CD4-positive, CD25-positive, alpha-beta regulatory T cell (primary cell): ENCODE data around the gene DYSF. TPM values are rescaled to one million over a fixed set of nuclear protein-coding genes. Genes with fewer than 3 reads are reported as not detected.
A peak's percentile ranks its signal among the peaks of the same experiment; 100 is the strongest.

ENCODE experiments used
- ATAC-seq, 2 donors: fragments of 150-1000 bp; cut with Tn5 transposase; one replicate each; pipeline ENCODE4 v1.10.0; 2021; ENCODE audit warnings: low read depth in 2 of 2, moderate number of reproducible peaks in 2 of 2, moderate library complexity in 1 of 2
- DNase-seq, 3 donors: peaks; one replicate each; pipeline versions ENCODE4 v3.0.0 to v3.0.0-alpha.2; 2012 to 2022; ENCODE audit warnings: mixed read lengths in 1 of 3
- H3K27ac ChIP-seq: one replicate; pipeline ENCODE4 v1.7.0; 2013; ENCODE audit warnings: mild to moderate bottlenecking, low read length; ENCODE audit not compliant: insufficient read depth, poor library complexity, severe bottlenecking
- H3K27me3 ChIP-seq: one replicate; pipeline ENCODE4 v1.7.0; 2013; ENCODE audit warnings: low read length; ENCODE audit not compliant: control insufficient read depth, insufficient read depth
- H3K36me3 ChIP-seq: one replicate; pipeline ENCODE4 v1.7.0; 2013; ENCODE audit warnings: mild to moderate bottlenecking, low read length, moderate library complexity; ENCODE audit not compliant: control insufficient read depth, insufficient read depth
- H3K4me1 ChIP-seq: 2 replicates; pipeline ENCODE4 v1.7.0; 2013; ENCODE audit warnings: mild to moderate bottlenecking, low read length; ENCODE audit not compliant: insufficient read depth, control insufficient read depth, poor library complexity, severe bottlenecking
- H3K4me3 ChIP-seq: one replicate; pipeline ENCODE4 v1.7.0; 2013; ENCODE audit warnings: low read depth, mild to moderate bottlenecking, low read length, moderate library complexity
- H3K9me3 ChIP-seq, 2 experiments: 1 replicate in 1 of 2; 2 replicates in 1 of 2; pipeline ENCODE4 v1.7.0; 2013; ENCODE audit warnings: low read length in 2 of 2, mild to moderate bottlenecking in 1 of 2, moderate library complexity in 1 of 2; ENCODE audit not compliant: control insufficient read depth in 2 of 2
- H3K27ac Mint-ChIP-seq, 3 donors: one replicate each; pipeline ENCODE4 v1.8.0; 2020 to 2022; ENCODE audit warnings: mild to moderate bottlenecking in 3 of 3, mixed read lengths in 3 of 3, moderate library complexity in 2 of 3
- H3K27me3 Mint-ChIP-seq: one replicate; pipeline ENCODE4 v1.8.0; 2022; ENCODE audit warnings: mild to moderate bottlenecking, mixed read lengths
- H3K36me3 Mint-ChIP-seq: one replicate; pipeline ENCODE4 v1.8.0; 2020; ENCODE audit warnings: mixed read lengths
- H3K4me1 Mint-ChIP-seq, 4 donors: one replicate each; pipeline ENCODE4 v1.8.0; 2020 to 2022; ENCODE audit warnings: mixed read lengths in 4 of 4, mild to moderate bottlenecking in 1 of 4
- H3K4me3 Mint-ChIP-seq, 4 donors: one replicate each; pipeline ENCODE4 v1.8.0; 2020 to 2022; ENCODE audit warnings: mild to moderate bottlenecking in 4 of 4, mixed read lengths in 4 of 4, moderate library complexity in 3 of 4
- H3K9me3 Mint-ChIP-seq, 7 donors: one replicate each; pipeline ENCODE4 v1.8.0; 2020 to 2022; ENCODE audit warnings: mixed read lengths in 7 of 7, mild to moderate bottlenecking in 3 of 7, moderate library complexity in 2 of 7
- polyA plus RNA-seq, 4 donors: library from polyadenylated mRNA; unstranded; fragments of 300-500 nt; fragmentation: Illumina TruSeq; gene quantifications; one replicate each; pipeline ENCODE4 v1.2.3, GENCODE V29; 2021
- total RNA-seq: library from RNA; stranded (reverse); gene quantifications from one replicate; pipeline ENCODE4 v1.2.3, GENCODE V29; 2022

DYSF gene
- total and polyA plus RNA-seq, 5 donors from 2014 or later: 0.10 to 0.13 TPM; not detected in 3

- no peak overlapping the region for H3K27ac Mint-ChIP-seq
- no peaks in the 10 kb centered on the region for H3K4me1 ChIP-seq
- DNase-seq (no peak), ATAC-seq (no peak)
- H3K36me3 Mint-ChIP-seq: no peaks in the 10 kb centered on the region
- H3K4me1 Mint-ChIP-seq: peaks cover 0 to under 1% (median 0%) of the 10 kb centered on the region in 4 donors
- peaks cover 0 to 2% (median 0%) of the 10 kb centered on the region in 7 donors for H3K9me3 Mint-ChIP-seq
- H3K36me3 ChIP-seq: no peaks in the 10 kb centered on the region
- peaks cover 7% of the 10 kb centered on the region for H3K27me3 Mint-ChIP-seq
- H3K9me3 ChIP-seq: no peaks in the 10 kb centered on the region
- H3K27me3 ChIP-seq: no peaks in the 10 kb centered on the region
- H3K4me3 Mint-ChIP-seq: no peak overlapping the region
- no peak overlapping the region for H3K27ac ChIP-seq
- H3K4me3 ChIP-seq: no peak overlapping the region
Observed at GRCh38 chr2:71614976-71615766, 161.8 kb downstream of the DYSF start.

- H3K4me3 Mint-ChIP-seq: no peak overlapping the region
- Histone ChIP-seq H3K9me3 (no peaks in the 10 kb centered on the region), H3K36me3 (no peaks in the 10 kb centered on the region), H3K27ac (no peak overlapping the region), H3K4me1 (no peaks in the 10 kb centered on the region), H3K27me3 (no peaks in the 10 kb centered on the region), H3K4me3 (no peak overlapping the region)
- no peaks in the 10 kb centered on the region for H3K36me3 Mint-ChIP-seq
- DNase-seq: no peak
- peaks cover 7% of the 10 kb centered on the region for H3K27me3 Mint-ChIP-seq
- ATAC-seq: no peak
- peaks cover 0 to 2% (median 0%) of the 10 kb centered on the region in 7 donors for H3K9me3 Mint-ChIP-seq
- peaks cover 0 to 1% (median 0%) of the 10 kb centered on the region in 4 donors for H3K4me1 Mint-ChIP-seq
- H3K27ac Mint-ChIP-seq: no peak overlapping the region
Observed at GRCh38 chr2:71615767-71616730, 162.7 kb downstream of the DYSF start.

- no peak for DNase-seq
- Histone ChIP-seq H3K27ac (no peak overlapping the region), H3K27me3 (no peaks in the 10 kb centered on the region), H3K9me3 (no peaks in the 10 kb centered on the region), H3K4me3 (no peak overlapping the region), H3K4me1 (no peaks in the 10 kb centered on the region), H3K36me3 (no peaks in the 10 kb centered on the region)
- Mint-ChIP-seq H3K4me1 (peaks cover 0 to 1% (median 0%) of the 10 kb centered on the region in 4 donors), H3K27me3 (peaks cover 7% of the 10 kb centered on the region), H3K36me3 (no peaks in the 10 kb centered on the region), H3K4me3 (no peak overlapping the region), H3K27ac (no peak overlapping the region), H3K9me3 (peaks cover 0 to 2% (median 0%) of the 10 kb centered on the region in 7 donors)
- no peak for ATAC-seq
Observed at GRCh38 chr2:71617266-71617665, 163.9 kb downstream of the DYSF start.

- Histone ChIP-seq H3K27me3 (no peaks in the 10 kb centered on the region), H3K27ac (no peak overlapping the region), H3K36me3 (no peaks in the 10 kb centered on the region), H3K9me3 (no peaks in the 10 kb centered on the region), H3K4me3 (no peak overlapping the region), H3K4me1 (no peaks in the 10 kb centered on the region)
- Mint-ChIP-seq H3K9me3 (peaks cover 0 to 2% (median 0%) of the 10 kb centered on the region in 7 donors), H3K4me1 (peaks cover 0 to 1% (median 0%) of the 10 kb centered on the region in 4 donors), H3K27ac (no peak overlapping the region), H3K27me3 (peaks cover 7% of the 10 kb centered on the region), H3K36me3 (no peaks in the 10 kb centered on the region), H3K4me3 (no peak overlapping the region)
- ATAC-seq (no peak), DNase-seq (no peak)
Observed at GRCh38 chr2:71618327-71619113, 165.2 kb downstream of the DYSF start.

- no peak for DNase-seq
- ATAC-seq: no peak
Observed at GRCh38 chr2:71619230-71619741, 165.9 kb downstream of the DYSF start.

GRCh38 chr2:71620116-71620515 is 166.8 kb downstream of the DYSF start:
- Histone ChIP-seq H3K9me3 (no peaks in the 10 kb centered on the region), H3K36me3 (no peaks in the 10 kb centered on the region), H3K4me1 (no peaks in the 10 kb centered on the region), H3K27me3 (no peaks in the 10 kb centered on the region), H3K27ac (no peak overlapping the region), H3K4me3 (no peak overlapping the region)
- Mint-ChIP-seq H3K4me3 (peak overlapping the region in 1 of 4 donors; percentile 7), H3K9me3 (peaks cover 0 to 2% (median 0%) of the 10 kb centered on the region in 7 donors), H3K4me1 (peaks cover 0 to 1% (median 0%) of the 10 kb centered on the region in 4 donors), H3K36me3 (no peaks in the 10 kb centered on the region), H3K27me3 (peaks cover 3% of the 10 kb centered on the region), H3K27ac (no peak overlapping the region)
- DNase-seq: no peak
- ATAC-seq: no peak

More at GRCh38 chr2:71619230-71619741, 165.9 kb downstream of the DYSF start:
- no peaks in the 10 kb centered on the region for H3K27me3 ChIP-seq
- Mint-ChIP-seq H3K9me3 (peaks cover 0 to 2% (median 0%) of the 10 kb centered on the region in 7 donors), H3K27me3 (peaks cover 6% of the 10 kb centered on the region), H3K36me3 (no peaks in the 10 kb centered on the region), H3K4me3 (no peak overlapping the region), H3K27ac (peak overlapping the region in 1 of 3 donors; percentile 32), H3K4me1 (peaks cover 0 to 1% (median 0%) of the 10 kb centered on the region in 4 donors)
- H3K36me3 ChIP-seq: no peaks in the 10 kb centered on the region
- no peaks in the 10 kb centered on the region for H3K4me1 ChIP-seq
- H3K4me3 ChIP-seq: no peak overlapping the region
- no peak overlapping the region for H3K27ac ChIP-seq
- H3K9me3 ChIP-seq: no peaks in the 10 kb centered on the region

GRCh38 chr2:71620851-71621251 is 167.5 kb downstream of the DYSF start:
- no peaks in the 10 kb centered on the region for H3K9me3 ChIP-seq
- H3K4me3 ChIP-seq: no peak overlapping the region
- no peak overlapping the region for H3K27ac Mint-ChIP-seq
- no peaks in the 10 kb centered on the region for H3K36me3 ChIP-seq
- H3K27me3 ChIP-seq: no peaks in the 10 kb centered on the region
- peaks cover 0 to 1% (median 0%) of the 10 kb centered on the region in 7 donors for H3K9me3 Mint-ChIP-seq
- no peak overlapping the region for H3K4me3 Mint-ChIP-seq
- peaks cover 5% of the 10 kb centered on the region for H3K27me3 Mint-ChIP-seq
- ATAC-seq: no peak
- H3K4me1 Mint-ChIP-seq: peaks cover 0 to 1% (median 0%) of the 10 kb centered on the region in 4 donors
- H3K27ac ChIP-seq: no peak overlapping the region
- H3K36me3 Mint-ChIP-seq: no peaks in the 10 kb centered on the region
- no peak for DNase-seq
- no peaks in the 10 kb centered on the region for H3K4me1 ChIP-seq
